B cell (primary cell): ENCODE data around the gene ADH1B. TPM values are rescaled to one million over a fixed set of nuclear protein-coding genes. Genes with fewer than 3 reads are reported as not detected.

Experiments
- ATAC-seq: fragments of 200-7000 bp; cut with Tn5 transposase; one replicate; pipeline ENCODE4 v1.10.0; 2021; ENCODE audit warnings: low read depth, mild to moderate bottlenecking, moderate number of reproducible peaks, moderate library complexity
- CTCF ChIA-PET: fragments of 350-600 bp; sonication (Branson Sonifier 250); formaldehyde crosslinking; loops from one replicate; lab custom pipeline; 2021; ENCODE audit warnings: antibody characterized with exemption, inconsistent platforms; lab: Charles Lee
- POLR2A ChIA-PET: fragments of 350-600 bp; sonication (Branson Sonifier 250); formaldehyde crosslinking; loops from one replicate; lab custom pipeline; 2021; ENCODE audit warnings: antibody characterized with exemption; lab: Charles Lee
- DNase-seq: peaks from one replicate; pipeline ENCODE4 v3.0.0; 2013
- H2AFZ ChIP-seq: 2 replicates; pipeline ENCODE4 v1.6.1; 2012; ENCODE audit warnings: mild to moderate bottlenecking, low read depth, low read length; ENCODE audit not compliant: insufficient read depth, poor library complexity, severe bottlenecking
- H3K27ac ChIP-seq, 2 donors: 1 replicate in 1 of 2; 2 replicates in 1 of 2; pipeline ENCODE4 v1.5.1; 2012 to 2013; ENCODE audit warnings: low read length in 2 of 2, mild to moderate bottlenecking in 2 of 2, moderate library complexity in 1 of 2
- H3K27me3 ChIP-seq, 4 experiments: fragments of 200-600 bp in 1 of 4; sonication (generic) in 1 of 4; replicated peaks in 1 of 4; 1 replicate in 2 of 4; 2 replicates in 2 of 4; pipeline versions ENCODE4 v1.6.1 to v1.7.0; 2013 to 2016; ENCODE audit warnings: low read length in 3 of 4, mild to moderate bottlenecking in 2 of 4, mixed read lengths in 1 of 4, moderate library complexity in 1 of 4; ENCODE audit not compliant: insufficient read depth in 4 of 4, control insufficient read depth in 3 of 4; ENCODE audit errors: control extremely low read depth in 1 of 4
- H3K36me3 ChIP-seq, 2 experiments: replicated peaks in 1 of 2; 1 replicate in 1 of 2; 2 replicates in 1 of 2; pipeline versions ENCODE4 v1.6.1 to v1.7.1; 2013; ENCODE audit warnings: low read length in 1 of 2; ENCODE audit not compliant: insufficient read depth in 2 of 2, control insufficient read depth in 1 of 2; ENCODE audit errors: control extremely low read depth in 1 of 2, extremely low read depth in 1 of 2
- H3K4me1 ChIP-seq, 2 donors: fragments of 200-600 bp in 1 of 2; sonication (generic) in 1 of 2; 1 replicate in 1 of 2; 2 replicates in 1 of 2; pipeline versions ENCODE4 v1.5.1 to v1.6.1; 2013 to 2017; ENCODE audit warnings: low read length in 2 of 2; ENCODE audit not compliant: control insufficient read depth in 2 of 2, insufficient read depth in 2 of 2
- H3K4me2 ChIP-seq: replicated peaks from 2 replicates; pipeline ENCODE3; 2012; ENCODE audit warnings: mild to moderate bottlenecking, low read depth, low read length; ENCODE audit not compliant: poor library complexity, severe bottlenecking
- H3K4me3 ChIP-seq, 5 experiments: fragments of 200-600 bp in 1 of 5; sonication (generic) in 1 of 5; 1 replicate in 3 of 5; 2 replicates in 2 of 5; pipeline versions ENCODE4 v1.5.1 to v1.7.0; 2011 to 2016; ENCODE audit warnings: low read length in 4 of 5, mild to moderate bottlenecking in 4 of 5, low read depth in 2 of 5, control low read depth in 1 of 5, moderate library complexity in 1 of 5; ENCODE audit not compliant: insufficient read depth in 1 of 5; ENCODE audit errors: control extremely low read depth in 1 of 5, extremely low read depth in 1 of 5
- H3K79me2 ChIP-seq: fragments of 200-600 bp; sonication (generic); one replicate; pipeline ENCODE4 v1.6.0; 2016; ENCODE audit warnings: low read length; ENCODE audit not compliant: control insufficient read depth, insufficient read depth
- H3K9ac ChIP-seq: fragments of 200-600 bp; sonication (generic); 2 replicates; pipeline ENCODE4 v1.6.1; 2017; ENCODE audit warnings: mild to moderate bottlenecking, low read length, moderate library complexity
- H3K9me3 ChIP-seq, 3 donors: one replicate each; pipeline versions ENCODE4 v1.6.1 to v1.7.1; 2013; ENCODE audit warnings: low read length in 2 of 3; ENCODE audit not compliant: control insufficient read depth in 2 of 3, insufficient read depth in 1 of 3; ENCODE audit errors: control extremely low read depth in 1 of 3
- H4K20me1 ChIP-seq: 2 replicates; pipeline ENCODE4 v1.6.0; 2012; ENCODE audit warnings: mild to moderate bottlenecking, low read length; ENCODE audit not compliant: insufficient read depth, control insufficient read depth, poor library complexity, severe bottlenecking
- H3K27ac Mint-ChIP-seq: one replicate; pipeline ENCODE4 v1.8.0; 2021; ENCODE audit warnings: mixed read lengths
- H3K27me3 Mint-ChIP-seq: one replicate; pipeline ENCODE4 v1.8.0; 2021; ENCODE audit warnings: mixed read lengths
- H3K4me1 Mint-ChIP-seq: one replicate; pipeline ENCODE4 v1.8.0; 2021; ENCODE audit warnings: mixed read lengths
- H3K4me3 Mint-ChIP-seq: one replicate; pipeline ENCODE4 v1.8.0; 2021; ENCODE audit warnings: mixed read lengths
- H3K9me3 Mint-ChIP-seq: one replicate; pipeline ENCODE4 v1.8.0; 2022; ENCODE audit warnings: mixed read lengths; ENCODE audit not compliant: insufficient read depth
- CTCF ChIP-seq: fragments of 200-600 bp; IDR thresholded peaks from one replicate; pipeline ENCODE4 v1.8.0; 2022; ENCODE audit warnings: antibody characterized with exemption, mild to moderate bottlenecking
- EZH2 ChIP-seq: IDR thresholded peaks from 2 replicates; pipeline ENCODE4 v1.6.1; 2012; ENCODE audit warnings: borderline replicate concordance, low read depth, mild to moderate bottlenecking, moderate library complexity, low read length; ENCODE audit not compliant: insufficient read depth, poor library complexity, severe bottlenecking
- WGBS: methylation state at CpG from one replicate; pipeline ENCODE4 v1.1.5; 2013; ENCODE audit warnings: missing lambda C conversion rate; ENCODE audit not compliant: insufficient coverage; 5-methylcytosine and 5-hydroxymethylcytosine counted together
- intact Hi-C: fragments of 100-400 bp; cut with micrococcal nuclease; formaldehyde crosslinking; loops from one replicate; pipeline ENCODE4 v1.10.0; 2022
- polyA plus RNA-seq: library from polyadenylated mRNA; depleted of rRNA; stranded (reverse); fragments of >200 nt; gene quantifications from 2 replicates; pipeline ENCODE4 v1.2.3, GENCODE V29; 2012
- total RNA-seq, 2 donors: library from RNA; stranded (reverse); fragments of 120-200 nt in 1 of 2; gene quantifications; 1 replicate in 1 of 2; 2 replicates in 1 of 2; pipeline versions ENCODE4 v1.2.3 to v1.2.4, GENCODE V29; 2013 to 2022

ADH1B gene
- total and polyA plus RNA-seq, 2 donors (not counting 1 experiment from before 2014, with no cell fraction given): not detected

DNA sequence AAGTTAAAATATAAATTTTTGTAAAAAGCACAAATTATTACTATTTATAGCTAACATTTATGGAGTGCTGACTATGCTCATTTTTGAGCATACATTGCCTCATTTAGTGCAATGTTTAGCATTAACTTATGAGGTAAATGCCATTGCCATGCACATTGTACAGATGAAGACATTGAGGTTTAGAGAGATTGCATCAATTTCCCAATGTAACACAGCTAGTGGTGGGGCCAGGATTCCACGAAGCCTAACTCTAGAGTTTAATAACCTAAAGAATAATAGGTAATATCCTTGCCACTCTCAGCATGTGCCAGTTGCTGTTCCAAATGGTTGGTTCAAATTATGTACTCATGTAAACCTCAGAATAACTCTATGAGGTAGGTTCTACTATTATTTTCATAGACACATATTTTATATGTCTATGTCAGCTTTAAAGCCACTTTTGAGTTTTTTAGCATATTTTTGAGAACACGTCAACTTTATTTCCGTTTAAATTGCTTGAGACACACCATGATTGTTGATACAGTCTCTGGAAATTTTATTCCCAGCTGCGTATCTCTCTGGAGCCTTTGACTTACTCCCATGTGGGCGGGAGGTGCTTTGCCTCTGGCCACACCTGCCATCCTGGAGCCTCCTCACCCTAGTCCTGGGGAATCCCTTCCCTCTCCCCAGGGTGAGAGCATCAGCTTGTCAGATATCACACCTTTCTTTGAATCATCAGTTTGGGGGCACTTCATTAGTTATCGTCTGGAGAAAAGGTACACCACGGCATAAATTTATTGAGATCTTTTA is 19.6 kb downstream of the ADH1B start:
- DNase-seq (no peak), ATAC-seq (no peak)
- Histone ChIP-seq H3K27ac (no peak overlapping the region), H3K27me3 (no peaks in the 10 kb centered on the region), H3K9ac (no peak overlapping the region), H3K79me2 (no peaks in the 10 kb centered on the region), H3K4me1 (no peaks in the 10 kb centered on the region), H2AFZ (no peak overlapping the region), H3K36me3 (no peaks in the 10 kb centered on the region), H3K9me3 (peaks cover 0 to 11% (median 0%) of the 10 kb centered on the region in 3 donors), H3K4me2 (no peak overlapping the region), H3K4me3 (no peak overlapping the region), H4K20me1 (no peaks in the 10 kb centered on the region)
- no peak overlapping the region for H3K27ac Mint-ChIP-seq
- intact Hi-C loops: no loop called here
- CTCF ChIA-PET: no interaction called here
- 91% methylated on average over 6 of the region's 7 CpGs for WGBS
- TF ChIP-seq CTCF (no peak), EZH2 (no peak)
- no peaks in the 10 kb centered on the region for H3K27me3 Mint-ChIP-seq
- no peaks in the 10 kb centered on the region for H3K4me1 Mint-ChIP-seq
- POLR2A ChIA-PET: no interaction called here
- peaks cover 12% of the 10 kb centered on the region for H3K9me3 Mint-ChIP-seq
- no peak overlapping the region for H3K4me3 Mint-ChIP-seq

GRCh38 chr4:99300934-99301333 is 20.3 kb downstream of the ADH1B start:
- ATAC-seq: no peak
- H3K36me3 ChIP-seq: no peaks in the 10 kb centered on the region
- Mint-ChIP-seq H3K27ac (no peak overlapping the region), H3K4me3 (no peak overlapping the region), H3K27me3 (no peaks in the 10 kb centered on the region), H3K4me1 (no peaks in the 10 kb centered on the region), H3K9me3 (peaks cover 17% of the 10 kb centered on the region)
- no peak overlapping the region for H2AFZ ChIP-seq
- H3K27ac ChIP-seq: no peak overlapping the region
- H3K27me3 ChIP-seq: no peaks in the 10 kb centered on the region
- ChIA-PET POLR2A (no interaction called here), CTCF (no interaction called here)
- no peak overlapping the region for H3K9ac ChIP-seq
- H3K4me2 ChIP-seq: no peak overlapping the region
- H3K79me2 ChIP-seq: no peaks in the 10 kb centered on the region
- H3K9me3 ChIP-seq: peaks cover 0 to 11% (median 0%) of the 10 kb centered on the region in 3 donors
- no peaks in the 10 kb centered on the region for H4K20me1 ChIP-seq
- H3K4me1 ChIP-seq: no peaks in the 10 kb centered on the region
- DNase-seq: no peak
- no peak overlapping the region for H3K4me3 ChIP-seq
- intact Hi-C loops: no loop called here
- TF ChIP-seq EZH2 (no peak), CTCF (no peak)
- 88% methylated on average over 3 of the region's 4 CpGs for WGBS
